DMS 273 (cell line): Measurements from ENCODE around the gene CACNA1C.

Experiments used
- DNase-seq: peaks from one replicate; lab custom pipeline; 2025; ENCODE audit not compliant: unreplicated experiment; lab: John Stamatoyannopoulos, UW

Gene CACNA1C

GRCh38 chr12:2273288-2273687 is 220.5 kb downstream of the CACNA1C start:
- DNase-seq, result no peak

GRCh38 chr12:2273751-2274150 is 221.0 kb downstream of the CACNA1C start:
- DNase-seq, result no peak

- DNase-seq, result no peak
Observed at GRCh38 chr12:2274733-2275132, 221.9 kb downstream of the CACNA1C start.

- DNase-seq, result no peak
Observed at GRCh38 chr12:2276288-2277033, 223.7 kb downstream of the CACNA1C start.

GRCh38 chr12:2277492-2278155 is 224.8 kb downstream of the CACNA1C start:
- DNase-seq, result no peak

DNA sequence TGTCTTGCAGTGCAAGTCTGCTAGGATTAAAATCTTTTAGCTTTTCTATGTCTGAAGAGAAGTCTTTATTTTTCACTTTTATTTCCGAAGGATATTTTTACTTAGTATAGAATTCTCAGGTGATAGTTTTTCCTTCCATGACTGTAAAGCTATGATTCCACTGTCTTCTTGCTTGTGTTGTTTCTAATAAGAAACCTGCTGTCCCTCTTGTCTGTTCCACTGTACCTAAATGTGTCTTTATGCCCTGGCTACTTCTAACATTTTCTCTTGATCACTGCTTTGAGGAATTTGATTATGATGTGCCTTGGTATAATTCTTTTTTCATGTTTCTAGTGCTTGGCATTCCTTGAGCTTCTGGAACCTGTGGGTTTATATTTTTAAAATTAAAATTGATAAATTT is 228.7 kb downstream of the CACNA1C start:
- no peak for DNase-seq

- DNase-seq, result peak; percentile 6
Observed at GRCh38 chr12:2282318-2282717, 229.5 kb downstream of the CACNA1C start.

DNA sequence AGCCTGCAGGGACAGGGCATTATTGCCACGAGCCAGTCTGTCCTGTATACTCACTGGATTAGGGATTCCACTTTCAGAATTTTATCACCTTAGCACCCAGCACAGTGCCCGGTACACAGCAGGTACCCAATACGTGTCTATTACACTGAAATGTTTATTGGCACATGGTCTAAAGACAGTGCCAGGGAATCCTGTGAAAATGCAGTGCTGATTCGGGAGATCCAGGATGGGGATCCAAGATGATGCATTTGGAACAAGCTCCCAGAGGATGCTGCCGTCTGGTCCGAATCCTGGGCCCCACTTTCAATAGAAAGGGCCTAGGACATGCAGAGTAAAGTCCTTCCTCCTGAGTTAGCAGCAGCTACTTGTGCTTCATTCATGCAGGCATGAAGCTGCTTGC is 230.7 kb downstream of the CACNA1C start:
- no peak for DNase-seq

- no peak for DNase-seq
Observed at GRCh38 chr12:2283916-2284315, 231.1 kb downstream of the CACNA1C start.

DNA sequence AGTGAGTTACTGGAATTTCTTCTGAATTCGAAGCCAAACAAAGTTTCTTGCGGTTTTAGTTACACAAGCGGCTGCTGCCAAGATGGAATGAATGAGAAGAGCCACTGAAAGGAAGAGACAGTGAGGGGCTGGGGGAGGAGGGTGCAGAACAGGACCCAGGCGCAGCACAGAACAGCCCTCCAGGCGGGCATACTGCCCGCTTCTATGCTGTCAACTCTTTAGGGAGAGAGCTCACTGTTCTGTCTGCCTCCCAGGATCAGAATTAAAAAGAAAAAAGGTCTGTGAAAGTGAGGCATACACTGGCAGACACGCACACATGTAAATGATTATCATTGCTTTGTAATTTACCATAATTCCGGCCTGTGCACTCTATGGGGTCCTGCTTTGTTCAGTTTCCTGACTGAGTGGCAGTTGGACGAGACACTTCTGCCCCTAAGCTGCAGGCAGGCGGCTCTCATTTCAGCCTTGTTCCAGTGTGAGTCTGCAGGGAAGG is 231.6 kb downstream of the CACNA1C start:
- no peak for DNase-seq

GRCh38 chr12:2284857-2285256 is 232.1 kb downstream of the CACNA1C start:
- DNase-seq, result peak; percentile 87

DNA sequence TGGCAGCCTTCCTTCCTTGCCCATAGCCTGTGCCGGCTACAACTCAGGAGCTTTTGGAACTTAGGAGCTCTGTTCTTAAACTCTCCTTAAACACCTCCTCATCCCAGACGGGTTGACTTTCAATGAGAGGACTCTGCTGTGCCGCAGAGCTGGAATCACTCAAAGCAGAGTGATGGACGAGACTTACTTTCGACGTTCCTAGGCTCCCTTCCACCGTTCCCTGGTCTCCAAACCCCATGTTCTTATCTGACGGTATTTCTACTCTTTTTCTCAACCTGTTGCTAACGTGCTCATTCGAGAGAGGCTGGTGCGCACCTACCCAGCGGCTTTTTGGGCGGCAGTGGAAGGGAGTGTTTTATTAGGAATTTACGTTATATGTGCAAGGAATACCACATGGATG is 232.7 kb downstream of the CACNA1C start:
- no peak for DNase-seq

GRCh38 chr12:2286047-2286446 is 233.3 kb downstream of the CACNA1C start:
- DNase-seq, result no peak

GRCh38 chr12:2286461-2287131 is 233.8 kb downstream of the CACNA1C start:
- no peak for DNase-seq

- no peak for DNase-seq
Observed at GRCh38 chr12:2287151-2287550, 234.4 kb downstream of the CACNA1C start.

DNA sequence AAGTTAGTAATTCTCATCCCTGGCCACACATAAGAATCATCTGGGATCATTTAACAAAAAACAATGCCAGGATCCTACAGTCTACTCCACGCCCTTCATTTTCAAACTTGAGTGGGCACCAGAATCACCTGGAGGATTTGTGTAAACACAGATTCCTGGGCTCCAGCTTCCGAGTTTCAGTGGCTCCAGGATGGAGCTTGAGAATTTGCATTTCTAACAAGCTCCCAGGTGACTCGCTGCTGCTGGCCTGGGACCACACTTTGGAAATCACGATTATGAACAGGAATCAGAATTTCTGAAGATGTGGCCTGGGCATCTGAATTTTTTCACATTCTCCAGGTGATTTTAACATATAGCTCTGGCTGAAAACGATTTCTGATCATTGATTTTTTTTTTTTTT is 234.8 kb downstream of the CACNA1C start:
- DNase-seq, result no peak

DNA sequence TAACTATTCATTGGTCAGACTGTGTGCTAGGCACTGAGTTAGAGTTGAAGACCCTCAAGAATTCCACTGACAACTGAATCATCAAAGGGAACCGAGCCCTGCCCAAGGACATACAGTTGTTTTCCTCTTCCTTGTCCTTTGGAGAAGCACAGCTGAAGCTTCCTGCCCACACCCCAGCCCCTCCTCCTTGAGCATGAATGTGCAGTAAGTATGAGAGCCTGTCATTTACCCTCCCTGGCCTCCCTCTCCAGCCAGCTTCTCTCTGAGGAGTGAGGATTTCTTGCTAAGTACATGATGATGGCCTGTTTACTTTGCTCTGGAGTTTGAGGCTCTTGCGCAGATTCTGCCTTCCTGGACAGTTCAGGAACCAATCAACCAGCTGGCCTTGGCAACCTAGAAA is 235.2 kb downstream of the CACNA1C start:
- no peak for DNase-seq

GRCh38 chr12:2288471-2288870 is 235.7 kb downstream of the CACNA1C start:
- DNase-seq, result no peak

- peak; percentile 46 for DNase-seq
Observed at GRCh38 chr12:2288875-2289274, 236.1 kb downstream of the CACNA1C start.

DNA sequence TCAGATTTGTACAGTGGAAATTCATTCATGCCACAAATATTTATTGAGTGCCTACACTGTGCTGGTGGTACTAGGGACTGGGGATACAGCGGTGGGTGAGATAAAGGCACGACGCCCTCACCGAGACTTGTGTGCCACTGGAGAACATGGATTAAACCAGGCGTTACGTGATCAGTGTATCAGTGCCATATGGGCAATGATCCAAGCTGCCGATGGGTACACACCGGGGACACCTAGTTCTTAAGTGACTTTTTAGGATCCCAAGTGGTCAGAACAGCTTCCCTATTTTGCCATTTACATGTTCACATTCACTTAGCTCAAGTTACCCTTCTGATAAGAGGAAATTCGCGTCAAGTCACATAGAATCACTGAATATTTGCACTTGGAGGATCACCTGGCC is 236.7 kb downstream of the CACNA1C start:
- DNase-seq, result no peak

- no peak for DNase-seq
Observed at GRCh38 chr12:2290091-2290490, 237.3 kb downstream of the CACNA1C start.

DNA sequence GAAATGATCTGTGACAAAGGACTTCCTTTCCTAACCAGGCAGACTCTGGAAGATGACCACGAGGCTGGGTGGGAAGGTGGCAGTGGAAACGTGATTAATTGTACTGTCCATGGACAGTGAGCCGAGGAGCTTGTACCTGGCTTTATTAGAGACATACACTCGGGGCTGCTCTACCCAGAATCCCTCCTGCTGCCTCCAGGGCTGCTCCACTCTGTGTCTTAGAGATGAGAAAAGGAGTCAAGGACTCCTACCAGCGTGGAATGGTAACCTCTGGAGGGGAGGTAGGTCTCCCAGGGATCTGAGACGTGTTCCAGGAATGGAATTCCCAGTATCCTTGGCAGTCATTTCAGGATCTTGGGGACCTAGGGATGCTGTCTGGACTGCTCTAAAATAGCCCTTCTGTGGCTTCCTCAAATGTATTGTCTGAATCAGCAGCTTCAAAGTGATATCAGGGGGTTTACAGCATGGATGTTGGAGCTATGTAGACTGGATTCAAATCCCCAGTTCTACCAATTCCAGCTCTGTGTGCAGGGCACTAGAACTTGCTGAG is 237.8 kb downstream of the CACNA1C start:
- DNase-seq, result no peak
